ENCODE measurements around the gene LCNL1.

The LCNL1 gene

GRCh38 chr9:136982232-136983051 lies at the start of gene LCNL1:
Gene LCNL1 (plus strand): TSS chr9:136982993. CDS start chr9:136983587, 594 bp downstream.
- no peak within 1 kb of the TSS for H3K4me3 ChIP-seq (replicated peaks in 1 of 2; ENCODE audit: low read depth in 2 of 2, low read length in 2 of 2)
- no peak for DNase-seq (ENCODE audit: low read depth in 2 of 2)
- no peak for TF ChIP-seq CTCF (IDR thresholded peaks at IDR 0.05; ENCODE audit: low read depth, low read length)

DNA sequence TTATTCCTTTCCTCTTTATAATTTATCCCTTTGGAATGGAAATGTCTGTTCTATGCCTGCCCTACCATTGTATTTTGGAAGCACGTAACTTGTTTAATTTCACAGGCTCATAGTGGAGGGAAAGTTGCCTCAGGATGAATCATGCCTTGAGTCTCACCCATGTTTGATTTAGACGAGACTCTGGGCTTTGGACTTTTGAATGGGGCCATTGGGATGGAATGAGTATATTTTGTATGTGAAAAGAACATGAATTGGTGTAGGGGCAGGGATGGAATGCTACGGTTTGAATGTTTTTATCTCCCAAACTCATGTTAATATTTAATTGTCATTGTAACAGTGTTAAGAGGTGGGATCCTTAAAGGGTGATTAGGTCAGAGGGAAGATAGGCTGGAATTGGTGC lies 48.5 kb upstream of the LCNL1 start:
- no peak for TF ChIP-seq CTCF (IDR thresholded peaks at IDR 0.05; ENCODE audit: low read depth, low read length)
- H3K4me3 ChIP-seq (replicated peaks in 1 of 2; ENCODE audit: low read depth in 2 of 2, low read length in 2 of 2) = no peak overlapping the region
- DNase-seq (ENCODE audit: low read depth in 2 of 2) = no peak

DNA sequence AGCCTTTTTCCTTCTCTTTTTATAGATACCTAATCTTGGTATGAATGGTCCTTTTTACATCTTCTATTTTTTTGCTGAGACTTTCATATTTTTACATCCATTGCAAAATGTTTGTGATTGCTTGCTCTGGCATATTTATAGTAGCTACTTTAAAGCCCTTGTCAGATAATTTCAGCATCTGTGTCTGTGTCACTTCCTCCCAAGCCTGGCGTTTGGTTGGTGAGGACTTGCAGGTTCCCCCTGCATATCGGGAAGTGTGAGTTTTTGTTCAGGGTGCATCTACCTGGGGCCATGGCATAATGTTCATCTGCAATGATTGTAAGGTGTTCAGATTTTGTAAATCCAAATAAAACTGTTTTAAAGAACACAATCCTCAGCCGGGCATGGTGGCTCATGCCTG lies 47.1 kb upstream of the LCNL1 start:
- no peak for DNase-seq (ENCODE audit: low read depth in 2 of 2)
- H3K4me3 ChIP-seq (replicated peaks in 1 of 2; ENCODE audit: low read depth in 2 of 2, low read length in 2 of 2) = no peak overlapping the region
- no peak for TF ChIP-seq CTCF (IDR thresholded peaks at IDR 0.05; ENCODE audit: low read depth, low read length)

- no peak for TF ChIP-seq CTCF (IDR thresholded peaks at IDR 0.05; ENCODE audit: low read depth, low read length)
- DNase-seq (ENCODE audit: low read depth in 2 of 2) = no peak
- H3K4me3 ChIP-seq (replicated peaks in 1 of 2; ENCODE audit: low read depth in 2 of 2, low read length in 2 of 2) = no peak overlapping the region
These were observed 46.1 kb upstream of the LCNL1 start for GRCh38 chr9:136936645-136937170.

- no peak overlapping the region for H3K4me3 ChIP-seq (replicated peaks in 1 of 2; ENCODE audit: low read depth in 2 of 2, low read length in 2 of 2)
- TF ChIP-seq CTCF (IDR thresholded peaks at IDR 0.05; ENCODE audit: low read depth, low read length) = no peak
- no peak for DNase-seq (ENCODE audit: low read depth in 2 of 2)
These were observed 45.4 kb upstream of the LCNL1 start for GRCh38 chr9:136937186-136938001.

GRCh38 chr9:136939431-136939995 lies 43.3 kb upstream of the LCNL1 start:
- H3K4me3 ChIP-seq (replicated peaks in 1 of 2; ENCODE audit: low read depth in 2 of 2, low read length in 2 of 2) = no peak overlapping the region
- no peak for DNase-seq (ENCODE audit: low read depth in 2 of 2)
- no peak for TF ChIP-seq CTCF (IDR thresholded peaks at IDR 0.05; ENCODE audit: low read depth, low read length)
